ENCODE data around the gene PPP2R2B.

PPP2R2B gene

DNA sequence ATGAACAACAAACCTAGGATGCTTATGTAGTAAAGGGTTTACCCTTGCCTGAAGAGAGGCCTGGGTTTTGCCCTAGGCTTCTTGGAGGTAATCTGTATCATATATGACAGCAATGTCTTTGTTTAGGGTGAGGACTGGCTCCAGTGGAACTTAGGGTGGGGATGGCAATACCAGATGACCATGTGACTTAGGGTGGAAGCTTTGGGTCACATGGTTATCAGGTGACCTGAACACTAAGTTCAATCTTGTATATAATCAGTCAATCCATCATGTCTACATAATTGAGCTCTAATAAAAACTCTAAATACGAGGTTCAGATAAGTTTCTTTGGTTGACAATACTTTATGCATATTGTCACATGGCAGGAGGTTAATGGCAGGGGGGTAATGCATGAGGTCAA, 10.6 kb upstream of the PPP2R2B start:
- no peaks in the 10 kb centered on the region for H3K27me3 ChIP-seq (ENCODE audit: insufficient read depth, poor library complexity, severe bottlenecking)
- no peak for DNase-seq (ENCODE audit: low read depth in 1 of 2, low spot score in 1 of 2)
- TF ChIP-seq GABPA (IDR thresholded peaks at IDR 0.05; ENCODE audit: low read depth) (no peak), POLR2AphosphoS5 (IDR thresholded peaks at IDR 0.05; ENCODE audit: low read depth) (no peak), SPI1 (IDR thresholded peaks at IDR 0.05; ENCODE audit: borderline replicate concordance, low read depth) (no peak)
- TF ChIP-seq, protein P1, sequence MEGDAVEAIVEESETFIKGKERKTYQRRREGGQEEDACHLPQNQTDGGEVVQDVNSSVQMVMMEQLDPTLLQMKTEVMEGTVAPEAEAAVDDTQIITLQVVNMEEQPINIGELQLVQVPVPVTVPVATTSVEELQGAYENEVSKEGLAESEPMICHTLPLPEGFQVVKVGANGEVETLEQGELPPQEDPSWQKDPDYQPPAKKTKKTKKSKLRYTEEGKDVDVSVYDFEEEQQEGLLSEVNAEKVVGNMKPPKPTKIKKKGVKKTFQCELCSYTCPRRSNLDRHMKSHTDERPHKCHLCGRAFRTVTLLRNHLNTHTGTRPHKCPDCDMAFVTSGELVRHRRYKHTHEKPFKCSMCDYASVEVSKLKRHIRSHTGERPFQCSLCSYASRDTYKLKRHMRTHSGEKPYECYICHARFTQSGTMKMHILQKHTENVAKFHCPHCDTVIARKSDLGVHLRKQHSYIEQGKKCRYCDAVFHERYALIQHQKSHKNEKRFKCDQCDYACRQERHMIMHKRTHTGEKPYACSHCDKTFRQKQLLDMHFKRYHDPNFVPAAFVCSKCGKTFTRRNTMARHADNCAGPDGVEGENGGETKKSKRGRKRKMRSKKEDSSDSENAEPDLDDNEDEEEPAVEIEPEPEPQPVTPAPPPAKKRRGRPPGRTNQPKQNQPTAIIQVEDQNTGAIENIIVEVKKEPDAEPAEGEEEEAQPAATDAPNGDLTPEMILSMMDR (IDR thresholded peaks at IDR 0.05; ENCODE audit: insufficient read depth, low read length) = no peak
- TF ChIP-seq, protein P2, sequence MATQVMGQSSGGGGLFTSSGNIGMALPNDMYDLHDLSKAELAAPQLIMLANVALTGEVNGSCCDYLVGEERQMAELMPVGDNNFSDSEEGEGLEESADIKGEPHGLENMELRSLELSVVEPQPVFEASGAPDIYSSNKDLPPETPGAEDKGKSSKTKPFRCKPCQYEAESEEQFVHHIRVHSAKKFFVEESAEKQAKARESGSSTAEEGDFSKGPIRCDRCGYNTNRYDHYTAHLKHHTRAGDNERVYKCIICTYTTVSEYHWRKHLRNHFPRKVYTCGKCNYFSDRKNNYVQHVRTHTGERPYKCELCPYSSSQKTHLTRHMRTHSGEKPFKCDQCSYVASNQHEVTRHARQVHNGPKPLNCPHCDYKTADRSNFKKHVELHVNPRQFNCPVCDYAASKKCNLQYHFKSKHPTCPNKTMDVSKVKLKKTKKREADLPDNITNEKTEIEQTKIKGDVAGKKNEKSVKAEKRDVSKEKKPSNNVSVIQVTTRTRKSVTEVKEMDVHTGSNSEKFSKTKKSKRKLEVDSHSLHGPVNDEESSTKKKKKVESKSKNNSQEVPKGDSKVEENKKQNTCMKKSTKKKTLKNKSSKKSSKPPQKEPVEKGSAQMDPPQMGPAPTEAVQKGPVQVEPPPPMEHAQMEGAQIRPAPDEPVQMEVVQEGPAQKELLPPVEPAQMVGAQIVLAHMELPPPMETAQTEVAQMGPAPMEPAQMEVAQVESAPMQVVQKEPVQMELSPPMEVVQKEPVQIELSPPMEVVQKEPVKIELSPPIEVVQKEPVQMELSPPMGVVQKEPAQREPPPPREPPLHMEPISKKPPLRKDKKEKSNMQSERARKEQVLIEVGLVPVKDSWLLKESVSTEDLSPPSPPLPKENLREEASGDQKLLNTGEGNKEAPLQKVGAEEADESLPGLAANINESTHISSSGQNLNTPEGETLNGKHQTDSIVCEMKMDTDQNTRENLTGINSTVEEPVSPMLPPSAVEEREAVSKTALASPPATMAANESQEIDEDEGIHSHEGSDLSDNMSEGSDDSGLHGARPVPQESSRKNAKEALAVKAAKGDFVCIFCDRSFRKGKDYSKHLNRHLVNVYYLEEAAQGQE (IDR thresholded peaks at IDR 0.05; ENCODE audit: insufficient replicate concordance, low read depth) = no peak
- H3K27ac ChIP-seq (replicated peaks) = no peak overlapping the region
- no peak overlapping the region for H3K4me3 ChIP-seq (replicated peaks; ENCODE audit: insufficient read depth, low read length)

DNA sequence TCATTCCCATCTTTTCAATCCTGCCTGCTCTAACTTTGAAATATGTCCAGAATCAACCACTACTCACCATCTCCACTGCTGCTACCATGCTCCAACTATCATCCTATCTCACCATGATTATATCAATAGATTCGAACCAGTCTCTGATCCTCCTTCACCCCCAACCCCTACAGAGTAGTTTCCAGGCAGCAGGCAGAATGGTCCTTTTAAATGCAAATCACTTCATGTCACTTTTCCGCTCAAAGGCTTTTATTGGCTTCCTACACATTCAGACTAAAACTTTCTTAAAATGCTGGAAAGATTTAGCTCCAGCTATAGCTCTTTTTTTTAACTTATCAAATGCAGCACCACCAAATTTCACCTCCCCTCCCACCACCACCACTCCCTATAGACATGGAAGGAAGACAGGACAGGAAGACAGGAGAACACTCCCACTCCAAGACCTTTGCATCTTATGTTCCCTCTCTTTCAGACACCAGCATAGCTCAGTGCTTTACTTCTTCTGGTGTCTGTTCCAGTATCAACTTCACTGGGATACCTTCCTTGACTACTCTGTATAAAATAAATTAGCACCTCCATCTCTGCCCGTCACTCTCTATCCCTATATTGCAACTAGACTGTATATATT, 9.9 kb upstream of the PPP2R2B start:
- Histone ChIP-seq H3K4me3 (replicated peaks; ENCODE audit: insufficient read depth, low read length) (no peak overlapping the region), H3K27me3 (ENCODE audit: insufficient read depth, poor library complexity, severe bottlenecking) (no peaks in the 10 kb centered on the region), H3K27ac (replicated peaks) (no peak overlapping the region)
- TF ChIP-seq, protein P2 (IDR thresholded peaks at IDR 0.05; ENCODE audit: insufficient replicate concordance, low read depth) = no peak
- TF ChIP-seq POLR2AphosphoS5 (IDR thresholded peaks at IDR 0.05; ENCODE audit: low read depth) (no peak), SPI1 (IDR thresholded peaks at IDR 0.05; ENCODE audit: borderline replicate concordance, low read depth) (no peak), GABPA (IDR thresholded peaks at IDR 0.05; ENCODE audit: low read depth) (no peak)
- TF ChIP-seq, protein P1 (IDR thresholded peaks at IDR 0.05; ENCODE audit: insufficient read depth, low read length) = no peak
- DNase-seq (ENCODE audit: low read depth in 1 of 2, low spot score in 1 of 2) = no peak

DNA sequence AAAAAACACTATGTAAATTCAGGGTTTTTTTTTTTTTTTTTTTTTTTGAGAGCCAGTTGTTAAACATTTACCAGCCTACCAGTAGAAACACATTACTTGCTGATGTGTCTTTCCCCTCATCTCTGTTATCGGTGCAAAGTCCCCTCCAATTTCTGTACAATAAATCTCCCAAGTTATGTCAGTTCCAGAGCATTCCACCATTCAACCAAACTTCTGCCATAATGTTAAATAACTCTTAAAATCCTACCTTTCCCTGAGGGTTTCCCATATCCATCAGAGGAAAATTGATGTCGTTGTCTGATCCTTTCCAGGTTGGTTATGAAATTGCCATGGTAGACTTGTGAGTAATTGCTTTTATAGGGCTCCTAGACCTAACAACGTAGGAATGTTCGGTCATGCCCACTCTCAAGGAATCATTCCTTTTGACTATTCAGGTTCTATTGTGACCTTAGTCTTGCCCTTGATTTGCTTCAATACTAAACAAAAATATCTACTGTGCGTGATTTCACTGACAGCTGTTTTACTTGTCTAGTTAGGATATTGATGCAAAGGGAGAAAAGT, 5.6 kb upstream of the PPP2R2B start:
- DNase-seq (ENCODE audit: low read depth in 1 of 2, low spot score in 1 of 2) = no peak
- Histone ChIP-seq H3K4me3 (replicated peaks; ENCODE audit: insufficient read depth, low read length) (no peak overlapping the region), H3K27ac (replicated peaks) (no peak overlapping the region), H3K27me3 (ENCODE audit: insufficient read depth, poor library complexity, severe bottlenecking) (no peaks in the 10 kb centered on the region)
- TF ChIP-seq GABPA (IDR thresholded peaks at IDR 0.05; ENCODE audit: low read depth) (no peak), SPI1 (IDR thresholded peaks at IDR 0.05; ENCODE audit: borderline replicate concordance, low read depth) (no peak), POLR2AphosphoS5 (IDR thresholded peaks at IDR 0.05; ENCODE audit: low read depth) (no peak)
- TF ChIP-seq, protein P2 (IDR thresholded peaks at IDR 0.05; ENCODE audit: insufficient replicate concordance, low read depth) = no peak
- TF ChIP-seq, protein P1 (IDR thresholded peaks at IDR 0.05; ENCODE audit: insufficient read depth, low read length) = no peak
